ENCODE measurements around the gene OR6S1. TPM values are rescaled to one million over a fixed set of nuclear protein-coding genes. Genes with fewer than 3 reads are reported as not detected.
A peak's percentile ranks its signal among the peaks of the same experiment; 100 is the strongest.

Gene OR6S1
- not detected for total RNA-seq

GRCh38 chr14:20641591-20641990 is at the start of gene OR6S1:
TSS of gene OR6S1 (minus strand) at chr14:20641691. CDS start at chr14:20641691, 0 bp downstream.
- intact Hi-C loops (cut with DNase I): no loop called here
- H3K27ac ChIP-seq: no peak within 1 kb of the TSS
- no peaks in the 10 kb centered on the region for H3K4me1 ChIP-seq (replicated peaks)
- DNase-seq (ENCODE audit: low spot score): no peak
- H3K36me3 ChIP-seq: no peaks in the 10 kb centered on the region
- no peaks in the 10 kb centered on the region for H3K27me3 ChIP-seq (replicated peaks; ENCODE audit: insufficient read depth)
- WGBS: 78% methylated on average over 2 of the region's 2 CpGs
- H3K4me3 ChIP-seq: no peak within 1 kb of the TSS
- H3K9me3 ChIP-seq: no peaks in the 10 kb centered on the region
- TF ChIP-seq POLR2A (IDR thresholded peaks at IDR 0.05): no peak
- TF ChIP-seq POLR2AphosphoS5 (IDR thresholded peaks at IDR 0.05): no peak
- TF ChIP-seq CTCF (IDR thresholded peaks at IDR 0.05): no peak

- Histone ChIP-seq H3K4me1 (replicated peaks) (no peaks in the 10 kb centered on the region), H3K4me3 (no peak overlapping the region), H3K27ac (peak overlapping the region in 1 of 2 donors; percentile 23), H3K9me3 (no peaks in the 10 kb centered on the region), H3K36me3 (peaks cover 0 to 5% of the 10 kb centered on the region in 2 donors), H3K27me3 (replicated peaks; ENCODE audit: insufficient read depth) (no peaks in the 10 kb centered on the region)
- no peak for TF ChIP-seq POLR2A (IDR thresholded peaks at IDR 0.05)
- TF ChIP-seq POLR2AphosphoS5 (IDR thresholded peaks at IDR 0.05): peak; percentile 72
- TF ChIP-seq CTCF (IDR thresholded peaks at IDR 0.05): peak; percentile 52 to 89 (median 82)
- intact Hi-C loops (cut with DNase I): loop anchor here (10.0 kb wide), 1 partner anchor 156 kb away; no protein-coding TSS in a partner anchor
- 26% methylated on average over 9 of the region's 9 CpGs for WGBS
- peak; percentile 63 for DNase-seq (ENCODE audit: low spot score)
Observed at GRCh38 chr14:20690848-20691640, 49.6 kb upstream of the OR6S1 start.

- Histone ChIP-seq H3K9me3 (no peaks in the 10 kb centered on the region), H3K4me1 (replicated peaks) (no peaks in the 10 kb centered on the region), H3K27ac (peak within 1 kb of the TSS; percentile 61 to 99), H3K27me3 (replicated peaks; ENCODE audit: insufficient read depth) (no peaks in the 10 kb centered on the region), H3K4me3 (peak within 1 kb of the TSS in 1 of 2 donors; percentile 12), H3K36me3 (no peaks in the 10 kb centered on the region)
- TF ChIP-seq POLR2A (IDR thresholded peaks at IDR 0.05) (no peak), CTCF (IDR thresholded peaks at IDR 0.05) (no peak), POLR2AphosphoS5 (IDR thresholded peaks at IDR 0.05) (no peak)
- WGBS: 74% methylated on average over 7 of the region's 7 CpGs
- no peak for DNase-seq (ENCODE audit: low spot score)
- intact Hi-C loops (cut with DNase I): no loop called here
Observed at GRCh38 chr14:20688167-20688839, 46.8 kb upstream of the OR6S1 start, which contains the start of gene ANG. TSS of gene ANG (plus strand) at chr14:20688764. CDS start at chr14:20693565, 4,801 bp downstream.

GRCh38 chr14:20687362-20688166 is 46.1 kb upstream of the OR6S1 start:
- no peaks in the 10 kb centered on the region for H3K9me3 ChIP-seq
- WGBS: 68% methylated on average over 5 of the region's 5 CpGs
- peak overlapping the region in 1 of 2 donors; percentile 12 for H3K4me3 ChIP-seq

More at GRCh38 chr14:20687362-20688166, 46.1 kb upstream of the OR6S1 start:
- TF ChIP-seq POLR2AphosphoS5 (IDR thresholded peaks at IDR 0.05) (peak; percentile 55), CTCF (IDR thresholded peaks at IDR 0.05) (no peak)
- H3K36me3 ChIP-seq: no peaks in the 10 kb centered on the region
- no peak for DNase-seq (ENCODE audit: low spot score)
- H3K4me1 ChIP-seq (replicated peaks): no peaks in the 10 kb centered on the region
- peak overlapping the region; percentile 61 to 99 for H3K27ac ChIP-seq
- intact Hi-C loops (cut with DNase I): no loop called here
- no peaks in the 10 kb centered on the region for H3K27me3 ChIP-seq (replicated peaks; ENCODE audit: insufficient read depth)
